Measurements from ENCODE around the gene HBA2. TPM values are rescaled to one million over a fixed set of nuclear protein-coding genes. Genes with fewer than 3 reads are reported as not detected.
A peak's percentile ranks its signal among the peaks of the same experiment; 100 is the strongest.
"Not testable (repeated sequence)": the region's sequence is repeated elsewhere in the genome, so short reads cannot be mapped to it uniquely, and the experiment has no call there.

HBA2 gene
- total RNA-seq, 2 donors from 2014 or later: not detected

DNA sequence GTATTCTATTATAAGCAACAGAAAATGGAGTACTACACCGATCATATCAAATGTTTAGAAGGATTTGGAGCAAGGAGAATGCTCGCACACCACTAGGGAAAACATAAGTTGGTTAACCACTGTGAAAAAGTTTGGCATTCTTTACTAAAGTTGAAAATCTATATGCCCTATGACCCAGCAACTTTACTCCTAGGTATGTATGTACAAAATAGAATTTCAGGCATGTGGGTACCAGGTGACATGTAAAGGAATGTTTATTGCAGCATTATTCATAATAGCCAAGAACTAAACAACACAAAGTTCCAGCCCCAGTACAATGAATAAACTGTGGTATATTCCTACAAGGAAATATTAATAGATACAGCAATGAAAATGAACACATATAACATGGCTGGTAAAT is 26.0 kb upstream of the HBA2 start:
- DNase-seq (no peak), ATAC-seq (no peak)
- H3K9me3 ChIP-seq (ENCODE audit: control insufficient read depth, low read length, poor library complexity, severe bottlenecking): no peaks in the 10 kb centered on the region
- Mint-ChIP-seq H3K27ac (no peak overlapping the region), H3K4me3 (no peak overlapping the region), H3K27me3 (peaks cover 35% of the 10 kb centered on the region), H3K36me3 (ENCODE audit: low read depth) (no peaks in the 10 kb centered on the region), H3K4me1 (peaks cover 2% of the 10 kb centered on the region)

DNA sequence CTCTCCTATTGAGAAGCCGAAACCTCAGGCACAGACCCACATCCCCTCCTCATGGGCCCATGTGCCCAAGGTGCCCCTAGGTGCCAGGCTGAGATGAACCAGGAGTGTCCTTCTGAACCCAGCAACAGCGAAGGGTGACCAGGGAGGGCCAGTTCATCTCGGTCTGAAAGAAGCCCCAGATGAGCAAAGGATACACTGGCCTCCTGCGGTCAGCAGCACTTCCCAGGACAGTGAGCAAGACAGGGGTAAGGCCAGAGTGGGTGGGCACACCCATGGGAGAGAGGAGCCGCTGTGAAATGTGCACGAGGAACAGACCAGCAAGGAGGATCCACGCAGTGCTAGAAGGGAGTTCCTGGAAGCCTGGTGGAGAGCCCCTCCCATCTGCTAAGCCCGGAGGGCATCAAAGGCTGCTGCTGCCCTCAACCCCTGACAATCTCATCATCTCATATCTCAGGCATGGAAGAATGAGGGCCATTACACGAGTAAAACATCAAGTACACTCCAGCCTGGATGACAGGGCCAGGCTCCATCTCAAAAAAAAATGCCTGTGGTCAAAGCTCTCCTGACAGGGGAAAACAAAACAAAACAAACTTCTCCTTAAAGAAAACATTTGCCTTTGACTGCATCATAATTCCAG is 23.5 kb upstream of the HBA2 start:
- H3K27me3 Mint-ChIP-seq: peaks cover 20% of the 10 kb centered on the region
- DNase-seq (no peak), ATAC-seq (no peak)
- H3K4me3 Mint-ChIP-seq: no peak overlapping the region
- no peaks in the 10 kb centered on the region for H3K36me3 Mint-ChIP-seq (ENCODE audit: low read depth)
- peaks cover 2% of the 10 kb centered on the region for H3K4me1 Mint-ChIP-seq
- H3K9me3 ChIP-seq (ENCODE audit: control insufficient read depth, low read length, poor library complexity, severe bottlenecking): no peaks in the 10 kb centered on the region
- H3K27ac Mint-ChIP-seq: no peak overlapping the region

DNA sequence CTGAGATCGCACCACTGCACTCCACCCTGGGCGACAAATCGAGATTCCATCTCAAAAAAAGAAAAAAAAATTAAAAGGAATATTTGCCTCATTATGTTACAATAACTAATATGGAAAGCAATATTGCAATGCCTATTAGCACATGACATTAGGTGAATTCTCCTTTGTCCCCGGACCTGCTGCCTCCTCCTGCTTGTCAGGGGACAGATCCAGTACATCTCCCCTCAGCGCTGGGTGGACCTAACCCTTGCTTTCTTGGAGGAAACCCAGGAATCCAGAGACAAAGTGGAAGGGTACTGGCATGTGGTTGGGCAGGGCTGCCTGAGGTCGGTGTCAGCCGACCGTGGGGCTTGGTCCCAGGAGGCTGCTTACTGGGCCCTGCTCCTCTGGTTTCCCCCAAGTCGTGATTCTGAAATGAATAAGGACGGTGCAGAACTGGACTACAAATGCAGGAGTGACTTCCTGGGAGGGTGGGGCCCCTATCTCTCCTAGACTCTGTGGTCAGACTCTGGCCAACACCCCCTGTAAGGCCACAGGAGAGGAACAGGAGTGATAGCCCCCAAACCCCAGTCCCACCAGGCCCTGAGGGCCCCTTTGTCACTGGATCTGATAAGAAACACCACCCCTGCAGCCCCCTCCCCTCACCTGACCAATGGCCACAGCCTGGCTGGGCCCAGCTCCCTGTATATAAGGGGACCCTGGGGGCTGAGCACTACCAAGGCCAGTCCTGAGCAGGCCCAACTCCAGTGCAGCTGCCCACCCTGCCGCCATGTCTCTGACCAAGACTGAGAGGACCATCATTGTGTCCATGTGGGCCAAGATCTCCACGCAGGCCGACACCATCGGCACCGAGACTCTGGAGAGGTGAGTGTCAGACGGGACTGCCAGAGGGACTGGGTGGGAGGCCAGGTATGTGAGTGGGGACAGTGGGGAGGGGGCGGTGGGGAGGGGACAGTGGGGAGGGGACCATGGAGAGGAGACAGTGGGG is 20.2 kb upstream of the HBA2 start, which contains the start of gene HBZ:
HBZ (plus strand) TSS at position 504 of the 988 bp plus-strand sequence; CDS start at position 770, 266 bp downstream.
- Mint-ChIP-seq H3K4me3 (peak within 1 kb of the TSS; percentile 76), H3K4me1 (peaks cover 10% of the 10 kb centered on the region), H3K27me3 (peaks cover 34% of the 10 kb centered on the region), H3K27ac (no peak within 1 kb of the TSS), H3K36me3 (ENCODE audit: low read depth) (no peaks in the 10 kb centered on the region)
- no peak for ATAC-seq
- no peak for DNase-seq
- H3K9me3 ChIP-seq (ENCODE audit: control insufficient read depth, low read length, poor library complexity, severe bottlenecking): no peaks in the 10 kb centered on the region

DNA sequence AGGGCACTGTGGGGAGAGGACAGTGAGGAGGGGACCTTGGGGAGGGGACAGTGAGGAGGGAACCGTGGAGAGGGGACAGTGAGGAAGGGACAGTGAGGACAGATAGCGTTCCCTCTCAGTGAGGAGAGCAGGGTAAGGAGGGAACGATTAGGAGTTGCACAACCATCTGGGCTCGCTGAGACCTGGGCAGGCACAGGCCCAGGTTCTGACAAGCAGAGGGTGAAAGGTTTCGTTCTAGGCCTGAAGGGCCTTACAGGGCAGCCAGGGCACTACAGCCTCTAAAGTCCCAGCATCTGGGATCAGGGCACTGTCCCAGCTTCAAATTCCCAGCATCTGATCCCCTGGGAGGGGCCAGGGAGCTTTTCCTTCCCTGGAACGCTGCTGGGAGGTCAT is 19.6 kb upstream of the HBA2 start:
- Mint-ChIP-seq H3K4me3 (peak overlapping the region; percentile 76), H3K27me3 (peaks cover 36% of the 10 kb centered on the region)
- H3K9me3 ChIP-seq (ENCODE audit: control insufficient read depth, low read length, poor library complexity, severe bottlenecking); ATAC-seq; DNase-seq; H3K27ac Mint-ChIP-seq; H3K4me1 Mint-ChIP-seq; H3K36me3 Mint-ChIP-seq (ENCODE audit: low read depth): not testable (repeated sequence)

DNA sequence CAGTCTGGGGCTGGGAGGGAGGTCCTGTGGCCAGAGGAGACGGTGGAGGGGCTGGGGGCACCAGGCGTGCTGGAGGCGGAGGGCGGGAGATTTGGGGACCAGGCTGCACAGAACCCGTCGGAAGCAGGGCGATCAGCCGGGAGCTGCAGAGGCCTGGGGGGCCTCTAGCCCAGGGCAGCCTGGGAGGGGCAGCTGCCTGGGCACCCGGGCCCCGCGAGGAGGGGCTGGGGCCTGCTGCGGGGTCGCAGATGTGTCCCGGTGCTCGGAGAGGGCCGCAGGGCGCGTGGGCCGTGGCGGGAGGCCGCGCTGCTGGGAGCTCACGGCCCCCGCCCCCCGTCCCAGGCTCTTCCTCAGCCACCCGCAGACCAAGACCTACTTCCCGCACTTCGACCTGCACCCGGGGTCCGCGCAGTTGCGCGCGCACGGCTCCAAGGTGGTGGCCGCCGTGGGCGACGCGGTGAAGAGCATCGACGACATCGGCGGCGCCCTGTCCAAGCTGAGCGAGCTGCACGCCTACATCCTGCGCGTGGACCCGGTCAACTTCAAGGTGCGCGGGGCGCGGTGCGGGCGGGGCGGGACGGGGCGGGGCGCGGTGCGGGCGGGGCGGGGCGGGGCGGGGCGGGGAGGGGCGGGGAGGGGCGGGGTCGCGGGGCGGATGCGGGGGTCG is 19.0 kb upstream of the HBA2 start:
- not testable (repeated sequence) for H3K27ac Mint-ChIP-seq; H3K4me1 Mint-ChIP-seq; H3K9me3 ChIP-seq (ENCODE audit: control insufficient read depth, low read length, poor library complexity, severe bottlenecking); H3K36me3 Mint-ChIP-seq (ENCODE audit: low read depth); DNase-seq
- Mint-ChIP-seq H3K27me3 (peaks cover 41% of the 10 kb centered on the region), H3K4me3 (peak overlapping the region; percentile 75)
- peak; percentile 41 for ATAC-seq

DNA sequence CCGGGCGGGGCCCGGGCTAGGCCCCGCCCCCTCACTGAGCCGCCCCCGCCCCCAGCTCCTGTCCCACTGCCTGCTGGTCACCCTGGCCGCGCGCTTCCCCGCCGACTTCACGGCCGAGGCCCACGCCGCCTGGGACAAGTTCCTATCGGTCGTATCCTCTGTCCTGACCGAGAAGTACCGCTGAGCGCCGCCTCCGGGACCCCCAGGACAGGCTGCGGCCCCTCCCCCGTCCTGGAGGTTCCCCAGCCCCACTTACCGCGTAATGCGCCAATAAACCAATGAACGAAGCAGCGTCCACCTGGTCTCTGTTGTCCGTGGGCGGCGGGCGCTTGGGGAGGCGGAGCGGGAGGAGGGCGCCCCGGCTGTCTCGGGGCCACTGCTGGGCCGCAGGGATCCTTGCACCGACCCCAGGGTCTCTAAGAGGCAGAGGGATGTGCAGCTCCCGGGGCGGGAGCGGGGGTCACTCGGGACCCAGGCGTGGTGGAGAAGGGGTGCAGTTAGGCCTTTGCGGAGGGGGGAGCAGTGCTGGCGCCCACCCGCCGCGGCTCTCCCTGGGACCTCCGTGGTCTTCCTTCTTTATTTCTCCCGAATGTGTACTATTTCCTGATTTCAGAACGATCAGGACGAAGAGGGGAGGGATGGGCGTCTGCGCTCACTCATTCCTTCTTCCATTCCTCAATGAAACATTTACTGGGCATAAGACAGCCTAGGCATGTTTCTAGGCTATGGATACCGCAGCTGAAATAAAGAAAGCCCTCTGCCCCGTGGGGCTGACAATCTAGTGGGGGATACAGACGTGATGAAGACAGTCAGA is 18.3 kb upstream of the HBA2 start:
- no peak overlapping the region for H3K27ac Mint-ChIP-seq
- H3K4me1 Mint-ChIP-seq: peaks cover 10% of the 10 kb centered on the region
- peak overlapping the region; percentile 75 for H3K4me3 Mint-ChIP-seq
- ATAC-seq (no peak), DNase-seq (no peak)
- H3K27me3 Mint-ChIP-seq: peaks cover 40% of the 10 kb centered on the region
- no peaks in the 10 kb centered on the region for H3K36me3 Mint-ChIP-seq (ENCODE audit: low read depth)
- H3K9me3 ChIP-seq (ENCODE audit: control insufficient read depth, low read length, poor library complexity, severe bottlenecking): no peaks in the 10 kb centered on the region

DNA sequence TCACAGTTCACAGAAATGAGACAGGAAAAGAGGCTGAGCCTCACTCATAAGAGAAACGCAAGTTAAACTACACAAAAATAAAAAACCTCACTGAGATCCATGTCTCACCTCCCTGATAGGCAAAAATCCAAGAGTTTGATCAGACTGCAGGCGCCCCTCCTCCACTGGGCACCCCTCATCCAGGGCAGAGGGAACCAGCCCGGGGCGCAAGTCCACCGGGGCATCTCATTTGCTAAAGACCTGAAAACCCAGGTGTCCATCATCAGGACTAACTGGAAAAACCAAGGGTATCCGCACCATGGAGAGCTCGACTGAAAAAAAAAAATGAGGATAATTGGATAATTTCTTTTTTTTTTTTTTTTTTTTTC is 17.7 kb upstream of the HBA2 start:
- ATAC-seq: no peak
- H3K4me3 Mint-ChIP-seq: peak overlapping the region; percentile 75
- H3K4me1 Mint-ChIP-seq: peaks cover 11% of the 10 kb centered on the region
- H3K9me3 ChIP-seq (ENCODE audit: control insufficient read depth, low read length, poor library complexity, severe bottlenecking): no peaks in the 10 kb centered on the region
- DNase-seq: no peak
- H3K27ac Mint-ChIP-seq: no peak overlapping the region
- H3K27me3 Mint-ChIP-seq: peaks cover 39% of the 10 kb centered on the region
- H3K36me3 Mint-ChIP-seq (ENCODE audit: low read depth): no peaks in the 10 kb centered on the region

DNA sequence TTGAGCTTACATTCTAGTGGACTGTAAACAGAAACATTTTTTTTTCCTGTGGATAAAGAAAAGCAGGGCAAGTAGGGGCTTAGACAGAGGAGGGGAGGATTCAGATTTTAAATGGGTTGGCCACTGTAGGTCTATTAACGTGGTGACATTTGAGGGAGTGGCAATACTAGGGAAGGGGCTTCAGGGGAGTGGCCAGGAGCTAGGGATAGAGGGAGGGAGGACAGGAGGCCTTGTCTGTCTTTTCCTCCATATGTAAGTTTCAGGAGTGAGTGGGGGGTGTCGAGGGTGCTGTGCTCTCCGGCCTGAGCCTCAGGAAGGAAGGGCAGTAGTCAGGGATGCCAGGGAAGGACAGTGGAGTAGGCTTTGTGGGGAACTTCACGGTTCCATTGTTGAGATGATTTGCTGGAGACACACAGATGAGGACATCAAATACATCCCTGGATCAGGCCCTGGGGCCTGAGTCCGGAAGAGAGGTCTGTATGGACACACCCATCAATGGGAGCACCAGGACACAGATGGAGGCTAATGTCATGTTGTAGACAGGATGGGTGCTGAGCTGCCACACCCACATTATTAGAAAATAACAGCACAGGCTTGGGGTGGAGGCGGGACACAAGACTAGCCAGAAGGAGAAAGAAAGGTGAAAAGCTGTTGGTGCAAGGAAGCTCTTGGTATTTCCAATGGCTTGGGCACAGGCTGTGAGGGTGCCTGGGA is 13.4 kb upstream of the HBA2 start:
- H3K36me3 Mint-ChIP-seq (ENCODE audit: low read depth): peaks cover 2% of the 10 kb centered on the region
- peaks cover 8% of the 10 kb centered on the region for H3K4me1 Mint-ChIP-seq
- DNase-seq (no peak), ATAC-seq (no peak)
- peaks cover 40% of the 10 kb centered on the region for H3K27me3 Mint-ChIP-seq
- no peak overlapping the region for H3K4me3 Mint-ChIP-seq
- H3K9me3 ChIP-seq (ENCODE audit: control insufficient read depth, low read length, poor library complexity, severe bottlenecking): no peaks in the 10 kb centered on the region
- no peak overlapping the region for H3K27ac Mint-ChIP-seq

DNA sequence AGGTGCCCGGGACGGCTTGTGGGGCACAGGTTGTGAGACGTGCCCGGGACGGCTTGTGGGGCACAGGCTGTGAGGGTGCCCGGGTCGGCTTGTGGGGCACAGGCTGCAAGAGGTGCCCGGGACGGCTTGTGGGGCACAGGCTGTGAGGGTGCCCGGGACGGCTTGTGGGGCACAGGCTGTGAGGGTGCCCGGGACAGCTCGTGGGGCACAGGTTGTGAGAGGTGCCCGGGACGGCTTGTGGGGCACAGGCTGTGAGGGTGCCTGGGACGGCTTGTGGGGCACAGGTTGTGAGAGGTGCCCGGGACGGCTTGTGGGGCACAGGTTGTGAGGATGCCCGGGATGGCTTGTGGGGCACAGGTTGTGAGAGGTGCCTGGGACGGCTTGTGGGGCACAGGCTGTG is 12.4 kb upstream of the HBA2 start:
- DNase-seq; H3K4me1 Mint-ChIP-seq; H3K9me3 ChIP-seq (ENCODE audit: control insufficient read depth, low read length, poor library complexity, severe bottlenecking); H3K27ac Mint-ChIP-seq; H3K4me3 Mint-ChIP-seq; ATAC-seq; H3K36me3 Mint-ChIP-seq (ENCODE audit: low read depth): not testable (repeated sequence)
- H3K27me3 Mint-ChIP-seq: peaks cover 34% of the 10 kb centered on the region

DNA sequence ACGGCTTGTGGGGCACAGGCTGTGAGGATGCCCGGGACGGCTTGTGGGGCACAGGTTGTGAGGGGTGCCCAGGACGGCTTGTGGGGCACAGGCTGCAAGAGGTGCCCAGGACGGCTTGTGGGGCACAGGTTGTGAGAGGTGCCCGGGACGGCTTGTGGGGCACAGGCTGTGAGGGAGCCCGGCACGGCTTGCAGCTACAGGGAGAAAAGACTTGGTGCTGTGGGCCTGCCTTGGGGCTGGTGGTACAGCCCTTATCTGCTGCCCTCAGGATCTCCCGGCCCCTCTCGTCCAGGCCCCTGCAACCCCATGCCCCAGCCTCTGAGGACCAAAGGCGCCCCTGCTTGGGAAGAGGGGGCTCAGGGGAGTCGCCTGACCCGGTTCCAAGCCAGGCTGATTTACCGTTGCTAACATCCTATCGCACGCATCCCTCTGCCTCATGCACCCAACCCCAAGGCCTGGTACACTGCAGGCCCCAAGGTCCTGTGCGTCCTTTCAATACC is 11.9 kb upstream of the HBA2 start:
- no peak for ATAC-seq
- peaks cover 2% of the 10 kb centered on the region for H3K36me3 Mint-ChIP-seq (ENCODE audit: low read depth)
- H3K9me3 ChIP-seq (ENCODE audit: control insufficient read depth, low read length, poor library complexity, severe bottlenecking): no peaks in the 10 kb centered on the region
- H3K4me1 Mint-ChIP-seq: peaks cover 6% of the 10 kb centered on the region
- no peak overlapping the region for H3K27ac Mint-ChIP-seq
- H3K4me3 Mint-ChIP-seq: no peak overlapping the region
- peaks cover 29% of the 10 kb centered on the region for H3K27me3 Mint-ChIP-seq
- no peak for DNase-seq

DNA sequence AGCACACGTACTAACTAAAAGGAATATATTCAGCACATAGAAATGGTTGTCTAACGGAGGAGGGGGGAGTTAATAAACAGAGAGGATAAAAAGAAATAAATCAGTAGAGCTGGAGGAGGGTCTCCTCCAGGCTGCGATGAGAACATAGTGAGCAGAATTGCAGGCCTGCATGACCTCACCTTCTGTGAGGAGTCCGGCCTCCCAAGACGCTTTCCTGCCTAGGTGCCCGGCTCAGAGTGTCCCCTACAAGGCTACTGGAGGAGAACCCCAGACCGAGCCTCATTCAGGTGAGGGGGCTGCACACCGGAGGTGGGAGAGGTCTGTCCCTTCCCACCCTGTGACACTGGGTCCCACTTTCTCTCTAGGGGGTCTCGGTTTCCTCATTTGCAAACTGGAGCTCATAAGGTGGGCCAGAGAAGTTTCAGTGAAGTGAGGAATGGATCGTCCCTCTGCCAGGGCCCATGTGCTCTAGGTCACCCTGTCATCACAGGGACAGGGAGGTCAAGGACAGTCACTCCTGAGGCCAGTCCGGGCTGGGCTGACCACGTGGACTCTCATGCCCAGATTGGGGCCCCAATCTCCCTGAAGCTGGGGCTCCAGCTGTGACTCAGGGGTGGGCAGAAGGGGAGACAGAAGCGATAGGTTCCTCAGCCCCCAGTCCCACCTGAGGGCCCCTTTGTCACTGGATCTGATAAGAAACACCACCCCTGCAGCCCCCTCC is 10.2 kb upstream of the HBA2 start:
- DNase-seq: no peak
- H3K4me3 Mint-ChIP-seq: no peak overlapping the region
- H3K27me3 Mint-ChIP-seq: peaks cover 28% of the 10 kb centered on the region
- peaks cover 2% of the 10 kb centered on the region for H3K36me3 Mint-ChIP-seq (ENCODE audit: low read depth)
- H3K27ac Mint-ChIP-seq: no peak overlapping the region
- no peak for ATAC-seq
- no peaks in the 10 kb centered on the region for H3K9me3 ChIP-seq (ENCODE audit: control insufficient read depth, low read length, poor library complexity, severe bottlenecking)
- peaks cover 9% of the 10 kb centered on the region for H3K4me1 Mint-ChIP-seq

DNA sequence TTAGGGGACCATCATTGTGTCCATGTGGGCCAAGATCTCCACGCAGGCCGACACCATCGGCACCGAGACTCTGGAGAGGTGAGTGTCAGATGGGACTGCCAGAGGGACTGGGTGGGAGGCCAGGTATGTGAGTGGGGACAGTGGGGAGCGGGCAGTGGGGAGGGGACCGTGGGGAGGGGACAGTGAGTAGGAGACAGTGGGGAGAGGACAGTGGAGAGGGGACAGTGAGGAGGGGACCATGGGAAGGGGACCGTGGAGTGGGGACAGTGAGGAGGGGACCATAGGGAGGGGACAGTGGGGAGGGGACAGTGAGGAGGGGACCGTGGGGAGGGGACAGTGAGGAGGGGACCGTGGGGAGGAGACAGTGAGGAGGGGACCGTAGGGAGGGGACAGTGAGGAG is 9.5 kb upstream of the HBA2 start:
- DNase-seq; H3K9me3 ChIP-seq (ENCODE audit: control insufficient read depth, low read length, poor library complexity, severe bottlenecking); H3K27ac Mint-ChIP-seq; H3K36me3 Mint-ChIP-seq (ENCODE audit: low read depth); H3K4me3 Mint-ChIP-seq; H3K4me1 Mint-ChIP-seq; ATAC-seq: not testable (repeated sequence)
- H3K27me3 Mint-ChIP-seq: peaks cover 28% of the 10 kb centered on the region
